Natural killer cell treated with Interleukin-12 subunit alpha and Interleukin-12 subunit beta and Interleukin-15 and Interleukin-18, amount 100 ng/mL, for 72 hours (primary cell): ENCODE measurements around the gene GOLPH3. TPM values are rescaled to one million over a fixed set of nuclear protein-coding genes. Genes with fewer than 3 reads are reported as not detected.
"Not testable (repeated sequence)": the region's sequence is repeated elsewhere in the genome, so short reads cannot be mapped to it uniquely, and the experiment has no call there.

Source experiments
- ATAC-seq, 2 donors: fragments of 150-1000 bp; cut with Tn5 transposase in 1 of 2; sonication (Bioruptor Pico), chemical (Tn5 transposase) in 1 of 2; 2 replicates each; pipeline ENCODE4 v1.10.0; 2021
- DNase-seq: peaks from one replicate; pipeline ENCODE4 v3.0.0; 2022; ENCODE audit warnings: low spot score
- H3K27ac Mint-ChIP-seq, 2 donors: 1 replicate in 1 of 2; 2 replicates in 1 of 2; pipeline ENCODE4 v1.8.0; 2022; ENCODE audit warnings: mixed read lengths in 2 of 2, mild to moderate bottlenecking in 1 of 2, moderate library complexity in 1 of 2
- H3K27me3 Mint-ChIP-seq, 2 donors: 1 replicate in 1 of 2; 2 replicates in 1 of 2; pipeline ENCODE4 v1.8.0; 2022; ENCODE audit warnings: mixed read lengths in 2 of 2
- H3K36me3 Mint-ChIP-seq: one replicate; pipeline ENCODE4 v1.8.0; 2022; ENCODE audit warnings: mixed read lengths
- H3K4me1 Mint-ChIP-seq, 2 donors: 1 replicate in 1 of 2; 2 replicates in 1 of 2; pipeline ENCODE4 v1.8.0; 2022; ENCODE audit warnings: low read depth in 2 of 2, mixed read lengths in 2 of 2, mild to moderate bottlenecking in 1 of 2
- H3K4me3 Mint-ChIP-seq: one replicate; pipeline ENCODE4 v1.8.0; 2022; ENCODE audit warnings: mixed read lengths
- H3K9me3 Mint-ChIP-seq: 2 replicates; pipeline ENCODE4 v1.8.0; 2022; ENCODE audit warnings: mixed read lengths
- total RNA-seq, 2 donors: library from RNA; stranded (reverse); gene quantifications; one replicate each; pipeline ENCODE4 v1.2.3, GENCODE V29; 2022

Gene GOLPH3
- total RNA-seq, 2 donors from 2014 or later = 72.5 to 86.7 TPM

DNA sequence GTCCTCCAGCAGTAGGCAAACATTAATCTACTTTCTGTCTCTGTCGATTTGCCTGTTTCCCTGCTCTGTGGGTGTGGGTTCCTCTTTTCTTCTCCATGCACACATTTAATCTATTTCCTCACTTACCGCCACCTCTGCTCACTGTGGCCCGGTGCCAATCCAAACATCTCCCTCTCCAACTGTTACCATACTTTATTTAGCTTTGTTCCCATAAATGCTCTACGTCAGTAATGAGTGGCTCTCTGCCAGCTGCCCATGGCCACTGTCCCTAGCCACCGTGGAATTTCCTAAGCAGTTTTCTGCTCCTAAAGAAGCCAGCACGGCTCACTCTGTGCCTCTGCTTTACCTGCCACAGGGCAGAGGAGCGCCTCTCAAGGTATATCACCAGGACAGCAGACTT, 19.5 kb upstream of the GOLPH3 start:
- no peak overlapping the region for H3K27ac Mint-ChIP-seq
- peaks cover 5 to 6% of the 10 kb centered on the region in 2 donors for H3K4me1 Mint-ChIP-seq
- DNase-seq (no peak), ATAC-seq (no peak)
- no peak overlapping the region for H3K4me3 Mint-ChIP-seq
- H3K9me3 Mint-ChIP-seq = no peaks in the 10 kb centered on the region
- no peaks in the 10 kb centered on the region for H3K36me3 Mint-ChIP-seq
- peaks cover 9 to 14% of the 10 kb centered on the region in 2 donors for H3K27me3 Mint-ChIP-seq

DNA sequence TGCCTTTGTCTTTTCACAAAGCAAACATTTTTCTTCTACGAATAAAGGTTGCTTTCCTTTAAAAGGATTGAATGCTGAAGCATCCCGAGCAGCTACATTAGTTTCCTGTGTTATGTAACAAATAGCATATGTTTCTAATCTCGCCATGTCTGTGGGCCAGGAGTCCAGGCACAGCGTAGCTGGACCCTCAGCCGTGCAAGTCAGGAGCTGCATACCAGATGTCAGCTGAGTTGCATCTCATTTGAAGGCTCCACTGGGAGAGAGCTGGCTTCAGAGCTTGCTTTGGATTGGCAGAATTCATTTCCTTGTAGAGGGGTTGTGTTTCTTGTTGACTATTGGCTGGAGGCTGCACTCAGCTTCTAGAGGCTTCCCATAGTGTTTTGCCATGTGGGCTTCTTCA, 16.0 kb upstream of the GOLPH3 start:
- peak in 1 of 2 donors; percentile 27 for ATAC-seq

DNA sequence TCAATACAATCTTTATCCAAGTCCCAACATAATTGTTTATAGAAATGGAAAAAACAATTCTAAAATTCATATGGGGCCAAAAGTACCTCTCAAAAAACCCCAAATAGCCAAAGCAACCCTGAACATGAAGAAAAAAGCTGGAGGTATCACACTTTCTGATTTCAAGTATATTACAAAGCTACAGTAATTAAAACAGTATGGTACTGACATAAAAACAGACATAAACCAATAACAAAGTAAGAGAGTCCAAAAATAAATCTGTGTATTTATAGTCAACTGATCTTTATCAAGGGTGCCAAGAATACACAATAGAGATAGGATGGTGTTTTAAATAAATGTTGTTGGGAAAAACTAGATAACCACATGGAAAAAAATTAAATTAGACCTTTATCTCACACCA, 13.6 kb upstream of the GOLPH3 start:
- Mint-ChIP-seq H3K36me3 (no peaks in the 10 kb centered on the region), H3K27me3 (no peaks in the 10 kb centered on the region), H3K9me3 (no peaks in the 10 kb centered on the region), H3K4me1 (peaks cover 6% of the 10 kb centered on the region in 2 donors), H3K4me3 (no peak overlapping the region), H3K27ac (no peak overlapping the region)
- ATAC-seq (no peak), DNase-seq (no peak)

More for the DNA sequence above, 16.0 kb upstream of the GOLPH3 start:
- Mint-ChIP-seq H3K27me3 (peaks cover 7 to 9% of the 10 kb centered on the region in 2 donors), H3K36me3 (no peaks in the 10 kb centered on the region), H3K4me3 (no peak overlapping the region), H3K9me3 (no peaks in the 10 kb centered on the region), H3K4me1 (peaks cover 5 to 6% of the 10 kb centered on the region in 2 donors), H3K27ac (no peak overlapping the region)
- DNase-seq = no peak

DNA sequence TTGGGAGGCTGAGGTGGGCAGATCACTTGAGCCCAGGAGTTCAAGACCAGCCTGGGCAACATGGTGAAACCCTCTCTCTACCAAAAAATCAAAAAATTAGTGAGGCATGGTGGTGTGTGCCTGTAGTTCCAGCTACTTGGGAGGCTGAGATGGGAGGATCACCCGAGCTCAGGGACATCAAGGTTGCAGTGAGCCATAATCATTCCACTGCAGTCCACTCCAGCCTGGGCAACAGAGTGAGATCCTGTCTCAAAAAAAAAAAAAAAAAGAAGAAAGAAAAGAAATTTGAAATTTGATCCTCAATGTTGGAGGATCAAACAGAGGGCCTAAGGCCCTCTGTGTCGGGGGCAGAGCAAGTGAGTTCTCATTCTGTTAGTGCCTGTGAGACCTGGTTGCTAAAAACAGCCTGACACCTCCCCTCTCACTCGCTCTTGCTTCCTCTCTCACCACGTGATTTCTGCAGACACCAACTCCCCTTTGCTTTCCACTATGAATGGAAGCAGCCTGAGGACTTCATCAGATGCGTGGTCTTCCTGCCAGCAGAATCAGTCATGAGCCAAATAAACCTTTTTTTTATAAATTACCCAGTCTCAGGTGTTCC, 8.4 kb upstream of the GOLPH3 start:
- no peaks in the 10 kb centered on the region for H3K27me3 Mint-ChIP-seq
- peak overlapping the region; percentile 1 for H3K4me3 Mint-ChIP-seq
- no peaks in the 10 kb centered on the region for H3K36me3 Mint-ChIP-seq
- H3K9me3 Mint-ChIP-seq = no peaks in the 10 kb centered on the region
- peaks cover 11% of the 10 kb centered on the region in 2 donors for H3K4me1 Mint-ChIP-seq
- peak overlapping the region in 1 of 2 donors; percentile 51 for H3K27ac Mint-ChIP-seq
- ATAC-seq = peak; percentile 57 to 83
- DNase-seq = no peak

DNA sequence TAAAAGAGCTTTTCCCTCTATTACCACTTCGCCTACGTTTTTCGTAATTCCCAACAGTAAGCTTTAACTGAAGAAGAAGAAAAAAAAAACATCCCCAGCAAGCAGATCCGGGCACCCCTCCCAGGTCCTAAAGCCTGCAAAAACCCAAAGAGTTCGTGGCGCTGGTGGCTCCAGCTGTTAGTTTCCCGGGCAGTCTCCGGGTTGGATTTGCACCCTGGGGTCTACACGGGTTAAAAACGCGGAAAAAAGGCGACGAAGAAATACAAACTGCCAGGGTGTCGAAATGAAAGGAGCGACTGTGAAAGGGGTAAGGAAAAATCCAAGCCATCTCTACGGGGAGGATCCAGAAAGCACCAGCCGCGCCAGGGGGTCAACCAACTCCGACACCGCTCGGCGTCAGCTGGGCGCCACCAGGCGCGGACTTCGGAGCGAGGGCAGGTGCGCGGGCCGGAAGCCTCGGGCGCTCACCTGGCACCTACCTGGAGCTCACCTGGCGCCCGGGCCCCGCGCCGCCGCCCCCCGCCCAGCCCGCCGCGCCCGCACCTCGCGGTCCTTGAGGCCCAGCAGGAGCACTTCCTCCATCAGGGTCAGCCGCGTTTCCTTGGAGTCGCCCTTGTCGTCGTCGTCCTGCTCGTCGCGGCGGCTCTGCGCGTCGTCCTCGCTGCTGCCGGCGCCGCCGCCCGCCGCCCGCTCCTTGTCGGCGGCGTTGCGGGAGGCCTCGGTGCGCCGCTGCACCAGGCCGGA, 680 bp downstream of the GOLPH3 start:
- peaks cover 38% of the 10 kb centered on the region for H3K36me3 Mint-ChIP-seq

DNA sequence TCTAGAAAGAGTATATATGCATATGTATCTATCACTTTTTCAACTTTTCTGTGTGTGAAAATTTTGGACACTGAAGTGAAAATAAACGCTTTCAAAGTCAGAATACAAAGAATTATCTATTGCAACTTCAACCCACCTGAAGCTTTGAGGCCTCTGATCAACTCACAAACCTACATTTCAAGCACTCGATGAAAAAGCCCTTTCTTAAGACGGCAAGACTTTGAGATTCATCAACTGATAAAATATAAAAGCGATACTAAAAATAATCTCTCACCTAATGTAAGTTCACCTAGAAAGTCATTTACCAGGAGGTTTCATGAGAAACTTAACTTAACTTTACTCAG, 1.2 kb downstream of the GOLPH3 start:
- Mint-ChIP-seq H3K27ac (peak overlapping the region; percentile 98 to 99), H3K4me3 (peak overlapping the region; percentile 95), H3K9me3 (no peaks in the 10 kb centered on the region), H3K27me3 (no peaks in the 10 kb centered on the region), H3K36me3 (peaks cover 42% of the 10 kb centered on the region), H3K4me1 (peaks cover 28 to 54% of the 10 kb centered on the region in 2 donors)
- ATAC-seq (no peak), DNase-seq (no peak)

More for the DNA sequence above, 680 bp downstream of the GOLPH3 start:
- Mint-ChIP-seq H3K4me3 (peak overlapping the region; percentile 95), H3K27ac (peak overlapping the region; percentile 98 to 99), H3K4me1 (peaks cover 26 to 50% of the 10 kb centered on the region in 2 donors), H3K27me3 (no peaks in the 10 kb centered on the region), H3K9me3 (no peaks in the 10 kb centered on the region)
- ATAC-seq (peak; percentile 44 to 49), DNase-seq (no peak)

DNA sequence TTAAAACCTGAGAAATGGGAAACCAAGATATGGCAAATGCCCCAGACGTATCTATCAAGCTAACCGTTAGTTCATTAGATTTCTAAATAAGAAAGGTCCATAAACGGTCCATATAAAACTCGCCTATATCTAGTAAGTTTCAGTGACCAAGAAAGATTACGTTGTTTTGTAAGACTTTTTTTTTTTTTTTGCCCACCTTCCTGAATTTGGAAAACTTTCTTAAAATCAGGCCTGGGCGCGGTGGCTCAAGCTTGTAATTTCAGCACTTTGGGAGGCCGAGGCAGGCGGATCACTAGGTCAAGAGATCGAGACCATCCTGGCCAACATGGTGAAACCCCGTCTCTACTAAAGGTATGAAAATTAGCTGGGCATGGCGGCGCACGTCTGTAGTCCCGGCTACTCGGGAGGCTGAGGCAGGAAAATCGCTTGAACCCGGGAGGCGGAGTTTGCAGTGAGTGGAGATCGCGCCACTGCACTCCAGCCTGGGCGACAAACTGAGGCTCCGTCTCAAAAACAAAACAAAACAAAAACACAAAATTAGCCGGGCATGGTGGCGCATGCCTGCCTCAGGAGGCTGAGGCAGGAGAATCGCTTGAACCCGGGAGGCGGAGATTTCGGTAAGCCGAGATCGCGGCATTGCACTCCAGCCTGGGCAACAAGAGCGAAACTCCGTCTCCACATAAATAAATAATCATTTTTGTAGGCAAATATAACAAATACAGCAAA, 1.8 kb downstream of the GOLPH3 start:
- Mint-ChIP-seq H3K36me3 (peaks cover 42% of the 10 kb centered on the region), H3K4me3 (peak overlapping the region; percentile 95), H3K4me1 (peaks cover 28 to 48% of the 10 kb centered on the region in 2 donors), H3K27ac (peak overlapping the region; percentile 98 to 99)
- not testable (repeated sequence) for ATAC-seq, H3K27me3 Mint-ChIP-seq, H3K9me3 Mint-ChIP-seq, DNase-seq

DNA sequence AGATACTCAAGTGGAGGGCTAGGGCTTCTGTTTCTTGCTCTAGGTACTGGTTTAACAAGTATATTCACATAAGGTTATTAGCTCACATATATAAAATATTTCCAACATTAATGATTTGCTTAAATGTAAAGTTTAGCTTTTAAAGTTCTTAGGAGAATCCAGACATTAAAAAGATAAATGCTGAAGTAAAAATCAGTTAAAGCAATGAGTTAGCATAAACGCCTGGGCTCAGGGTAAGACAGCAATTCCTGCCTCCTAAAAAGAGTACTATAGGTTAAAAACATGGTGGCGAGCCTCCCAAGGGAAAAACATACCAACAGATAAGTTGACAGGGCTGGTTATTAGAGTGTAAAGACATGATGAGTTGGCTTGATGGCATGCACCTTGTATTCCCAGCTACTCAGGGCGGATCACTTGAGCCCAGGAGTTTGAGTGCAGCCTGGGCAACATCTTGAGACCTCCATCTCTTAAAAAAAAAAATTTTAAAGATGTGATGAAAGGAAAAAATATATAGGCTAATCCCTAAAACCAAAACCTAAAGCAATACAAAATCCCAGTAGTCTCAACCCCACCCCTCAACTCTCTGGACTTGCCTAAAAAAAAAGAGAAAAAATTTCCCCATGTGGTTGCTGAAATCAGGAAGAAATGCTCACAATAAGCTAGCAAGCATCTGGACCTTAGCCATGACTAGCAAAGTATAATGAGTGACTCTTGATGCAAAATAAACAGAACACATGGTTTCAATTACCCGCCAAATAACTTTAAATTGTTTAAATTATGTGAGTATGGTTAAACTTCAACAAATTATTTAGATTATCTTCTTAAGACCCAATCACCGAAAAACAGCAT, 3.6 kb downstream of the GOLPH3 start:
- H3K36me3 Mint-ChIP-seq = peaks cover 36% of the 10 kb centered on the region
- H3K27ac Mint-ChIP-seq = peak overlapping the region; percentile 39 to 48
- H3K9me3 Mint-ChIP-seq = no peaks in the 10 kb centered on the region
- H3K27me3 Mint-ChIP-seq = no peaks in the 10 kb centered on the region
- peak overlapping the region; percentile 27 for H3K4me3 Mint-ChIP-seq
- DNase-seq = no peak
- no peak for ATAC-seq
- H3K4me1 Mint-ChIP-seq = peaks cover 24 to 42% of the 10 kb centered on the region in 2 donors

DNA sequence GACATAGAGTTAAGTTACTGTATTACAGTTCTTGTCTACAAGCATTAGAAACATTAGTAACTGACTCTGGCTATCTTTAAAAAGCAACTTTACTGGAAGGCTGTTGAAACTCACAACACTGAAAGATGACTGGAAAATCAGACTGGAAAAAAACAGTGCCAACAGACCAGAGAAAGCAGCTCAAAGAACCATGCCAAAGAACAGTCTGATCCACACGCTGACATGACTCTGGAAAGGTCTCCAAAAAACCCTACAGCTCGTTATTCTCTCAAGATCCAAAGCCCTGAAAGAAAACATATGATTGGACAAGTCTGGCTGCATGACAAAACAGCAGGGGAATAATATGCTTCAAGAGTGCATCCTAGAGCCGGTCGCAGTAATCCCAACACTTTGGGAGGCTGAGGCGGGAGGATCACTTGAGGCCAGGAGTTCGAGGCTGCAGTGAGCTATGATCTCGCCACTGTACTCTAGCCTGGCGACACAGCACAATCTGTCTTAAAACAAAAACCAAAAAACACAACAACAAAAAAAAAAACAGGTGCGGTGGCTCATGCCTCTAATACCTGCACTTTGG, 5.6 kb downstream of the GOLPH3 start:
- Mint-ChIP-seq H3K9me3 (no peaks in the 10 kb centered on the region), H3K36me3 (peaks cover 30% of the 10 kb centered on the region), H3K27me3 (no peaks in the 10 kb centered on the region), H3K4me1 (peaks cover 26 to 40% of the 10 kb centered on the region in 2 donors), H3K4me3 (no peak overlapping the region), H3K27ac (peak overlapping the region in 1 of 2 donors; percentile 34)
- ATAC-seq (no peak), DNase-seq (no peak)

DNA sequence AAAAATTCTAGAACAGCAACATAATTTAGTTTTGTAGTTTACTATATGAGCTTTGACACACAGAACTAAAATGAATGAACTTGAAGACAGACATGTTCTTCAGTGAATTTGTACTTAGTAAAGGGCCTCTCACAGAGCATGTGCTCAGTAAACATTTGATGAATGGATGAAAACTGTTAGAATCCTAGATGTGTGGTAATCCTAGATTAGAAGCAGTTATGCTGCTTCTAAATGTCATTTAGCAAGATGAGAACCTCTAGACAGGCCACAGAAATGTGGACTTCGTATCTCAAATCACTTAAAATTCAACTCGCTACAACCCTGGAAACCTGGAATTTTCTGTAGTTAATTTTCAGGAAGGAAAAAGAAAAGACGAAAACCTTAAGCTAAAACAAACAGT, 8.5 kb downstream of the GOLPH3 start:
- no peak for DNase-seq
- peaks cover 20% of the 10 kb centered on the region for H3K36me3 Mint-ChIP-seq
- H3K4me1 Mint-ChIP-seq = peaks cover 27 to 32% of the 10 kb centered on the region in 2 donors

DNA sequence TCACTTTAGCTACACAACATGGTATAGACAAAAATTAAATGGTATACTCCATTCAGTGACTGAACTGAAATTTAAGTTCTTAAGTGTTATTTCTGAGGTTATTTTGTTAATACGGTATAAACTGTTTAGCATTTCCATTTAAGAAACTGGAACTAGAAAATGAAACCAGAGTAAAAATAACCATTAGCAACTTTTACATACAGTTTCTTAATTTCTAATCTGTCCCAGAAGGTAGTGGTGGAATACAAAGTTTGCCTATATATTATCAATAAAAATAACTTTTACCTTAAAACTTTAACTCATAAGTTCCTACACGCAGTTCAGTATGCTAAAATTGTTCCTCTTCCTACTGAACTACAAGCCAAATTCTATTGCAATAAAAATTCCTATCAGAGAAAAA, 10.3 kb downstream of the GOLPH3 start:
- Mint-ChIP-seq H3K36me3 (peaks cover 7% of the 10 kb centered on the region), H3K27me3 (no peaks in the 10 kb centered on the region), H3K4me3 (peak overlapping the region; percentile 43), H3K27ac (peak overlapping the region; percentile 19 to 58), H3K9me3 (no peaks in the 10 kb centered on the region), H3K4me1 (peaks cover 22 to 25% of the 10 kb centered on the region in 2 donors)
- ATAC-seq (no peak), DNase-seq (no peak)

More for the DNA sequence above, 8.5 kb downstream of the GOLPH3 start:
- Mint-ChIP-seq H3K9me3 (no peaks in the 10 kb centered on the region), H3K4me3 (no peak overlapping the region), H3K27me3 (no peaks in the 10 kb centered on the region), H3K27ac (no peak overlapping the region)
- ATAC-seq = no peak

DNA sequence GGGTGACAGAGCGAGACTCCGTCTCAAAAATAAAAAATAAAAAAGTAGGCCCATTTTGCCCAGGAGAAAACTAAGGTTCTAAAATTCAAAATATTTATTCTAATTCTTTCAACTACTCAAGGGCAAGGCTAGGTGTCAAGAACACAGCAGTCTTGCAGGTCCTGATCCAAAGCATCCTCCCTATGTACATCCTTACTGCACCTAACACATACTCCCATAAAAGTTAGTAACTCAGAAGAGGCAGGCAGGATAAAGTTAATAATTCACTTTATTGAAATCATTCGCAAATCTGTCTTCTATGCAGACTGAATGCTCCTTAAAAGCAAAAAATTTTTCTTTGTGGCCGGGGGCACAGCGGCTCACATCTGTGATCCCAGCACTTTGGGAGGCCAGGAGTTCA, 11.1 kb downstream of the GOLPH3 start:
- Mint-ChIP-seq H3K4me3 (no peak overlapping the region), H3K36me3 (no peaks in the 10 kb centered on the region), H3K27me3 (no peaks in the 10 kb centered on the region), H3K4me1 (peaks cover 16 to 18% of the 10 kb centered on the region in 2 donors), H3K27ac (no peak overlapping the region), H3K9me3 (no peaks in the 10 kb centered on the region)
- no peak for ATAC-seq
- no peak for DNase-seq

DNA sequence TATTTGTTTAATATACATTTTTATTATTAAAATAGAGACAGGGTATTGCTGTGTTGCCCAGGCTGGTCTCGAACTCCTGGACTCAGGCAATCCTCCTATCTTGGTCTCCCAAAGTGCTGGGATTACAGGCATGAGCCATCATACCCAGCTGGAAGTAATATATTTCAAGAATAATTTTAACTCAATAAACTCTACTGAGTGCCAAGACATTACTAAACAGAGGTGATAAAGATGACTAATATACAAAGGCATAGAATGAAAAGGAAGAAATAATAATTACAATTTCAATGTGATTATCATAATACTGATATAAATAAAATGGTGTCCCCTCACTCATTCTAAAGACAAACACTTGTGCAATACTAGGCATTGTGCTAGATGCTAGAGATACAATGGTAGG, 13.9 kb downstream of the GOLPH3 start:
- no peak for DNase-seq
- H3K4me3 Mint-ChIP-seq = peak overlapping the region; percentile 22
- H3K9me3 Mint-ChIP-seq = no peaks in the 10 kb centered on the region
- ATAC-seq = no peak
- no peaks in the 10 kb centered on the region for H3K27me3 Mint-ChIP-seq
- no peak overlapping the region for H3K27ac Mint-ChIP-seq
- no peaks in the 10 kb centered on the region for H3K36me3 Mint-ChIP-seq
- H3K4me1 Mint-ChIP-seq = peaks cover 18 to 20% of the 10 kb centered on the region in 2 donors
